Measurements from ENCODE around the gene GPC3. TPM values are rescaled to one million over a fixed set of nuclear protein-coding genes. Genes with fewer than 3 reads are reported as not detected.

GPC3 gene
- total RNA-seq, 2 experiments from 2014 or later, result 0.58 to 0.63 TPM

- CTCF ChIA-PET, result no interaction called here
- no peak for TF ChIP-seq CTCF (IDR thresholded peaks at IDR 0.05)
- Mint-ChIP-seq H3K27me3 (no peaks in the 10 kb centered on the region), H3K9me3 (no peaks in the 10 kb centered on the region), H3K4me3 (no peak overlapping the region), H3K27ac (no peak overlapping the region), H3K36me3 (ENCODE audit: low read depth) (no peaks in the 10 kb centered on the region), H3K4me1 (ENCODE audit: low read depth) (no peaks in the 10 kb centered on the region)
- intact Hi-C loops (cut with micrococcal nuclease), result no loop called here
- POLR2A ChIA-PET, result no interaction called here
- no peak for DNase-seq
- ATAC-seq, result no peak
Observed at GRCh38 chrX:133537142-133537541, 448.3 kb downstream of the GPC3 start.

GRCh38 chrX:133535066-133535465 is 450.3 kb downstream of the GPC3 start:
- no peak overlapping the region for H3K27ac Mint-ChIP-seq
- no peak overlapping the region for H3K4me3 Mint-ChIP-seq
- ChIA-PET CTCF (no interaction called here), POLR2A (no interaction called here)
- no peak for ATAC-seq
- H3K9me3 Mint-ChIP-seq, result no peaks in the 10 kb centered on the region
- no peaks in the 10 kb centered on the region for H3K36me3 Mint-ChIP-seq (ENCODE audit: low read depth)
- TF ChIP-seq CTCF (IDR thresholded peaks at IDR 0.05), result no peak
- no peaks in the 10 kb centered on the region for H3K27me3 Mint-ChIP-seq
- H3K4me1 Mint-ChIP-seq (ENCODE audit: low read depth), result no peaks in the 10 kb centered on the region
- intact Hi-C loops (cut with micrococcal nuclease), result no loop called here
- DNase-seq, result no peak

DNA sequence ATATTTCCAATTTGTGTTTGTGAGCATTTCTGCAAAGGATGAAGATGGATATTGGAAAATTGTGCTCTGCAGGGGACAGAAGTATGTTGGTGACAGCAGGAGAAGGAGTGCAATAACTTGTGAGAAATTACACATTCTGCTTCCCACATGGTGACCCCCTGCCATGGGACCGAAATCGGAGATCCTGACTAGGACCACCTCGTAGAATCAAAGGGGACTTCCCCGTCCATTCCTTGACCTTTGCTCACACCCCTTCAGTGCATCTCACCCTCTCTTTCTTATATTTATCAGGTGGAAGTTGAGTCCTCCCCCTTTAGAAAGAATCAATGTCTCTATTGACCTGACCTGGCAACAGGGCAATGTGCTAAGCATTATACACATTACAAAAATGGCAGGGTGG is 451.2 kb downstream of the GPC3 start:
- DNase-seq, result no peak
- Mint-ChIP-seq H3K36me3 (ENCODE audit: low read depth) (no peaks in the 10 kb centered on the region), H3K9me3 (no peaks in the 10 kb centered on the region), H3K27me3 (no peaks in the 10 kb centered on the region), H3K27ac (no peak overlapping the region), H3K4me1 (ENCODE audit: low read depth) (no peaks in the 10 kb centered on the region), H3K4me3 (no peak overlapping the region)
- intact Hi-C loops (cut with micrococcal nuclease), result no loop called here
- no peak for ATAC-seq
- POLR2A ChIA-PET, result no interaction called here
- CTCF ChIA-PET, result no interaction called here
- TF ChIP-seq CTCF (IDR thresholded peaks at IDR 0.05), result no peak

DNA sequence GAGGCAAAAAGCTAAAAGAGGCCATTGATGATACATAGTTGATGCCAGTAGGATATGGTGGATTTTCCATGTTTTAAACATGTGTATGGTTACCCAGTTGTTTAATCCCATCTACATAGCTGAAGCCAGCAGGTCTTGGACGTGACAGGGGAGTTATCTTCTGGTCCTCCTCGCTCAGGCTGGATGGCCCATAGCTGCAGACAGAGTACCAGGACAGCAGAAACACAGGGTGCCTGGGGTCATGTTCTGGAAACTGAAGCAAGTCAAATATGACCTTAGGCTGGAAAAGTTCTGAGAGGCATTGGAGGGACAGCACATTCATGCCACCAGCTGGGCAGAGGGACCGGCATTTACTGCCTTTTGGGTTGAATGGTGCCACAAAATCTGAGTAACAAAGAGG is 452.1 kb downstream of the GPC3 start:
- TF ChIP-seq CTCF (IDR thresholded peaks at IDR 0.05), result no peak
- Mint-ChIP-seq H3K27ac (no peak overlapping the region), H3K4me1 (ENCODE audit: low read depth) (no peaks in the 10 kb centered on the region), H3K4me3 (no peak overlapping the region), H3K9me3 (no peaks in the 10 kb centered on the region), H3K36me3 (ENCODE audit: low read depth) (no peaks in the 10 kb centered on the region), H3K27me3 (no peaks in the 10 kb centered on the region)
- POLR2A ChIA-PET, result no interaction called here
- ATAC-seq (no peak), DNase-seq (no peak)
- intact Hi-C loops (cut with micrococcal nuclease), result no loop called here
- CTCF ChIA-PET, result no interaction called here

GRCh38 chrX:133530960-133531359 is 454.4 kb downstream of the GPC3 start:
- POLR2A ChIA-PET, result interaction anchor here (0.6 kb wide), 1 partner anchor 47 kb away, joined by 3 read pairs; no protein-coding TSS in a partner anchor
- Mint-ChIP-seq H3K4me3 (no peak overlapping the region), H3K4me1 (ENCODE audit: low read depth) (no peaks in the 10 kb centered on the region), H3K9me3 (no peaks in the 10 kb centered on the region), H3K27ac (no peak overlapping the region), H3K27me3 (no peaks in the 10 kb centered on the region), H3K36me3 (ENCODE audit: low read depth) (no peaks in the 10 kb centered on the region)
- intact Hi-C loops (cut with micrococcal nuclease), result no loop called here
- CTCF ChIA-PET, result no interaction called here
- DNase-seq, result no peak
- no peak for TF ChIP-seq CTCF (IDR thresholded peaks at IDR 0.05)
- ATAC-seq, result no peak

Measured in activated CD8-positive, alpha-beta T cell treated with anti-CD3 and anti-CD28 coated beads for 36 hours (primary cell).